Prostate gland (tissue), 2 donors: Measurements from ENCODE around the gene CTAGE1. TPM values are rescaled to one million over a fixed set of nuclear protein-coding genes. Genes with fewer than 3 reads are reported as not detected.

ENCODE experiments used
- DNase-seq: peaks from one replicate; pipeline ENCODE4 v3.0.0-alpha.2; 2019; ENCODE audit warnings: low spot score
- H3K27ac ChIP-seq, 2 donors: fragments of 200-600 bp; sonication (generic); 2 replicates each; pipeline ENCODE4 v1.5.1; 2017 to 2019
- H3K27me3 ChIP-seq: fragments of 200-600 bp; sonication (generic); replicated peaks from 2 replicates; pipeline ENCODE4 v1.5.1; 2019; ENCODE audit not compliant: insufficient read depth
- H3K36me3 ChIP-seq, 2 donors: fragments of 200-600 bp; sonication (generic); 1 replicate in 1 of 2; 2 replicates in 1 of 2; pipeline versions ENCODE4 v1.5.1 to v1.8.1; 2017 to 2019
- H3K4me1 ChIP-seq: fragments of 200-600 bp; sonication (generic); replicated peaks from 2 replicates; pipeline ENCODE4 v1.5.1; 2019
- H3K4me3 ChIP-seq, 2 donors: fragments of 200-600 bp; sonication (generic); 2 replicates each; pipeline ENCODE4 v1.5.1; 2017 to 2019
- H3K9me3 ChIP-seq: fragments of 200-600 bp; sonication (generic); 2 replicates; pipeline ENCODE4 v1.5.1; 2017
- CTCF ChIP-seq, 4 experiments: fragments of 200-600 bp in 2 of 4; fragments of 450-650 bp in 2 of 4; sonication (generic) in 2 of 4; IDR thresholded peaks; 1 replicate in 3 of 4; 2 replicates in 1 of 4; pipeline ENCODE4 v1.5.1; 2016 to 2019; ENCODE audit warnings: antibody characterized with exemption in 4 of 4, mild to moderate bottlenecking in 2 of 4, moderate library complexity in 2 of 4
- POLR2A ChIP-seq: fragments of 450-650 bp; IDR thresholded peaks from one replicate; pipeline ENCODE4 v1.6.1; 2016; ENCODE audit warnings: antibody characterized with exemption, mild to moderate bottlenecking
- POLR2AphosphoS5 ChIP-seq: sonication (generic); formaldehyde crosslinking; IDR thresholded peaks from one replicate; pipeline ENCODE4 v1.6.1; 2017; ENCODE audit warnings: antibody characterized with exemption
- WGBS: methylation state at CpG from one replicate; pipeline ENCODE4 v1.1.5; 2018; 5-methylcytosine and 5-hydroxymethylcytosine counted together
- intact Hi-C: fragments of 100-400 bp; cut with DNase I; formaldehyde crosslinking; loops from one replicate; pipeline ENCODE4 v1.14.2; 2022
- total RNA-seq, 2 donors: library from RNA; depleted of rRNA; stranded (reverse); fragments of >200 nt; gene quantifications; one replicate each; pipeline ENCODE4 v1.1.0, GENCODE V29; 2016

CTAGE1 gene
- total RNA-seq, 2 donors from 2014 or later, result 0.80 TPM; not detected in 1

GRCh38 chr18:22459491-22459890 lies 41.8 kb upstream of the CTAGE1 start:
- Histone ChIP-seq H3K4me1 (no peaks in the 10 kb centered on the region), H3K9me3 (no peaks in the 10 kb centered on the region), H3K27ac (no peak overlapping the region), H3K4me3 (no peak overlapping the region), H3K27me3 (no peaks in the 10 kb centered on the region), H3K36me3 (no peaks in the 10 kb centered on the region)
- no peak for DNase-seq
- TF ChIP-seq CTCF (IDR thresholded peaks at IDR 0.05), result no peak
- TF ChIP-seq POLR2A, result no peak
- TF ChIP-seq POLR2AphosphoS5, result no peak
- 79% methylated on average over 2 of the region's 2 CpGs for WGBS
- intact Hi-C loops, result no loop called here

GRCh38 chr18:22457524-22457923 lies 39.8 kb upstream of the CTAGE1 start:
- no peak for DNase-seq
- no peaks in the 10 kb centered on the region for H3K27me3 ChIP-seq
- no peak overlapping the region for H3K4me3 ChIP-seq
- H3K27ac ChIP-seq, result no peak overlapping the region
- no peaks in the 10 kb centered on the region for H3K36me3 ChIP-seq
- H3K4me1 ChIP-seq, result no peaks in the 10 kb centered on the region
- H3K9me3 ChIP-seq, result no peaks in the 10 kb centered on the region
- no peak for TF ChIP-seq CTCF (IDR thresholded peaks at IDR 0.05)
- intact Hi-C loops, result no loop called here
- WGBS, result 91% methylated on average over 8 of the region's 8 CpGs

- no peak overlapping the region for H3K4me3 ChIP-seq
- no peaks in the 10 kb centered on the region for H3K27me3 ChIP-seq
- WGBS, result 65% methylated on average over 6 of the region's 6 CpGs
- no peak overlapping the region for H3K27ac ChIP-seq
- no peaks in the 10 kb centered on the region for H3K9me3 ChIP-seq
- TF ChIP-seq POLR2AphosphoS5 (no peak), POLR2A (no peak), CTCF (IDR thresholded peaks at IDR 0.05) (no peak)
- DNase-seq, result no peak
- H3K4me1 ChIP-seq, result no peaks in the 10 kb centered on the region
- intact Hi-C loops, result no loop called here
- H3K36me3 ChIP-seq, result no peaks in the 10 kb centered on the region
Measured at GRCh38 chr18:22456547-22456946, 38.8 kb upstream of the CTAGE1 start.

- Histone ChIP-seq H3K4me1 (no peaks in the 10 kb centered on the region), H3K27me3 (no peaks in the 10 kb centered on the region), H3K9me3 (no peaks in the 10 kb centered on the region), H3K4me3 (no peak overlapping the region), H3K36me3 (no peaks in the 10 kb centered on the region), H3K27ac (no peak overlapping the region)
- 49% methylated on average over 6 of the region's 6 CpGs for WGBS
- TF ChIP-seq POLR2AphosphoS5 (no peak), POLR2A (no peak), CTCF (IDR thresholded peaks at IDR 0.05) (no peak)
- intact Hi-C loops, result no loop called here
- no peak for DNase-seq
Measured at GRCh38 chr18:22456116-22456480, 38.4 kb upstream of the CTAGE1 start.

- H3K9me3 ChIP-seq, result no peaks in the 10 kb centered on the region
- no peaks in the 10 kb centered on the region for H3K4me1 ChIP-seq
- no peak overlapping the region for H3K27ac ChIP-seq
- peak; percentile 31 for DNase-seq
- TF ChIP-seq POLR2AphosphoS5, result peak; percentile 21
- no peak for TF ChIP-seq POLR2A
- 53% methylated on average over 3 of the region's 3 CpGs for WGBS
- intact Hi-C loops, result no loop called here
- no peak overlapping the region for H3K4me3 ChIP-seq
- no peaks in the 10 kb centered on the region for H3K27me3 ChIP-seq
- no peaks in the 10 kb centered on the region for H3K36me3 ChIP-seq
Measured at GRCh38 chr18:22455425-22456115, 37.9 kb upstream of the CTAGE1 start.
